Activated gamma-delta T cell treated with Interleukin-2 at 50 U/mL for 16 hours (primary cell): Measurements from ENCODE around the gene SUPT6H.
"Not testable (repeated sequence)": the region's sequence is repeated elsewhere in the genome, so short reads cannot be mapped to it uniquely, and the experiment has no call there.

Experiments used
- DNase-seq: peaks from one replicate; pipeline ENCODE4 v3.0.0-alpha.2; 2020

The SUPT6H gene

DNA sequence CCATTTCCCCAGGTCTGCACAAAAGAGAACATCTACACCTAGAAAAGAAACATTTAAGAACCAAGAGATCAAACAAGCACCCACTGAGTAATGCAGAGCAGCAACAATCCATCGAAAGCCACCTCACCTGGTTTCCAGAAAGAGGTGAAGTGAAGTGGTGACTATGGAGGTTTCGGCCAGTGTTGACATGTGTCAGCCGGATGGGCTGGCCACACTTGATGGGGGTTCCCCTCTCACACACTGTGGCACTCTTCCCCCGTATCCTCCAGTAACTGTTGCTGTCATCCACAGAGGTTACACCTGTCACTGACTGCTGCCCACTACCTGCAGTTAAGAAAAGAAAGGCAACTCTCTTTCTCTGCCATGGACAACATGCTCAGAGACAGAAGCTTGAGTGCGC, 6.8 kb upstream of the SUPT6H start:
- DNase-seq = no peak

DNA sequence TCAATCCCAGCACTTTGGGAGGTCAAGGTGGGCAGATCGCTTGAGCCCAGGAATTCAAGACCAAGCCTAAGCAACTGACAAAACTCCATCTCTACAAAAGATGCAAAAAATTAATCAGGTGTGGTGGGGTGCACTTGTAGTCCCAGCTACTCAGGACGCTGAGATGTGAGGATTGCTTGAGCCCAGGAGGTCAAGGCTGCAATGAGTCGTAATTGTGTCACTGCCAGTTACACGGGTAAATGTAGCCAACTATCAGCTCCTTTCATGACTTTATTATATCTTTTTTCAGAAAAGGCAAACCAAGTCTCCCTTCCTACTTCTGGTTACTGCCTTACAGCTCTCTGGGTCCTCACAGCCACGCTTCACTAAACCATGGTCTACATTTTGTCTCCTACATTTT, 4.2 kb upstream of the SUPT6H start:
- no peak for DNase-seq

DNA sequence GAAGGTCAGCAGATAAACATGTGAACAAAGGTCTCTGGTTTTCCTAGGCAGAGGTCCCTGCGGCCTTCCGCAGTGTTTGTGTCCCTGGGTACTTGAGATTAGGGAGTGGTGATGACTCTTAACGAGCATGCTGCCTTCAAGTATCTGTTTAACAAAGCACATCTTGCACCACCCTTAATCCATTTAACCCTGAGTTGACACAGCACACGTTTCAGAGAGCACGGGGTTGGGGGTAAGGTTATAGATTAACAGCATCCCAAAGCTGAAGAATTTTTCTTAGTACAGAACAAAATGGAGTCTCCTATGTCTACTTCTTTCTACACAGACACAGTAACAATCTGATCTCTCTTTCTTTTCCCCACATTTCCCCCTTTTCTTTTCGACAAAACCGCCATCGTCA, 3.7 kb upstream of the SUPT6H start:
- DNase-seq = not testable (repeated sequence)

DNA sequence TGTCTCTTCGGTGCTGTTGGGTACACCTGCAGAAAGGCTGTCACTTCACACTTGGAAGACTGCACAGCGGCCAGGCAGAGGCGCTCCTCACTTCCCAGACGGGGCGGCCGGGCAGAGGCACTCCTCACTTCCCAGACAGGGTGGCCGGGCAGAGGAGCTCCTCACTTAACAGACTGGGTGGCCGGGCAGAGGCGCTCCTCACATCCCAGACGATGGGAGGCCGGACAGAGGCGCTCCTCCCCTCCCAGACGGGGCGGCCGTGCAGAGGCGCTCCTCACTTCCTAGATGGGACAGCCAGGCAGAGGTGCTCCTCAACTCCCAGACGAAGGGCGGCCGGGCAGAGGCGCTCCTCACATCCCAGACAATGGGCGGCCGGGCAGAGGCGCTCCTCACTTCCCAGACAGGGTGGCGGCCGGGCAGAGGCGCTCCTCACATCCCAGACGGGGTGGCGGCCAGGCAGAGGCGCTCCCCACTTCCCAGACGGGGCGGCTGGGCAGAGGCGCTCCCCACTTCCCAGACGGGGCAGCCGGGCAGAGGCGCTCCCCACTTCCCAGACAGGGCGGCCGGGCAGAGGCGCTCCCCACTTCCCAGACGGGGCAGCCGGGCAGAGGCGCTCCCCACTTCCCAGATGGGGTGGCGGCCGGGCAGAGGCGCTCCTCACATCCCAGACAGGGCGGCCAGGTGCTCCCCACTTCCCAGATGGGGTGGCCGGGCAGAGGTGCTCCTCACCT, 3.1 kb upstream of the SUPT6H start:
- DNase-seq = not testable (repeated sequence)

DNA sequence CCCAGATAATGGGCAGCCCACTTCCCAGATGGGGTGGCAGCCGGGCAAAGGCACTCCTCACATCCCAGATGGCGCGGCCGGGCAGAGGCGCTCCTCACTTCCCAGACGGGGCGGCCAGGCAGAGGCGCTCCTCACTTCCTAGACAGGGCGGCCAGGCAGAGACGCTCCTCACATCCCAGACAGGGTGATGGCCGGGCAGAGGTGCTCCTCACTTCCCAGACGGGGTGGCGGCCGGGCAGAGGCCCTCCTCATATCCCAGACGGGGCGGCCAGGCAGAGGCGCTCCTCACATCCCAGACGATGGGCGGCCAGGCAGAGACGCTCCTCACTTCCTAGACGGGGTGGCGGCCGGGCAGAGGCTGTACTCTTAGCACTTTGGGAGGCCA, 2.5 kb upstream of the SUPT6H start:
- not testable (repeated sequence) for DNase-seq

DNA sequence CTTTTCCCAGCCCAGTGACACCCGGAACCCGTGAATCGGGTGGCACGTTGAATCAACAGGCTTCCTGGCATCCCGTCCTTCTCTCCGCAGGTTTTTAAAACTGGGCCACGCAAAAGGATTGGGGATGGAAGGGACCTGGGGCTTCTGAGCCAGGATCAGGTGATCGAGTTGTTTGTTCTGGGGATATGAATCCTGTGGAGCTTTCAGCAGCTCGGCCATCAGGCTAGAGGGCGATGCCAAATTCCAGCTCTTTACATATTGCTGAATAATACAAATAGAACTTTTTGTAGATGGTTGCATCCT, 473 bp downstream of the SUPT6H start:
- no peak for DNase-seq

DNA sequence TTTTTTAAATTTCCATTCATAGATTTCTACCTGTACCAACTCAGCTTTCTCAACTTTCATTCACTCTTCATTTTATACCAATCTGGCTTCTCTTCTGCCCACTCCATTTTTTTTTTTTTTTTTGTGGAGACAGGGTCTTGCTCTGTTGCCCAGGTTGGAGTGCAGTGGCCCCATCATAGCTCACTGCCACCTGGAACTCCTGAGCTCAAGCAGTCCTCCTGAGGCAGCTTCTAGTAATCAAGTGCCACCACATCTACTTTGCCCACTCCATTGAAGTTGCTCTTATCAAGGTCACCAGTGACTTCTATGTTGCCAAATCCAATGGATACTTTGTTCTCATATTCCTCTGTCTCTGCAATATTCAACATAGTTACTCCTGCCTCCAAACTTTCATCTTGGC, 1.7 kb downstream of the SUPT6H start:
- no peak for DNase-seq

DNA sequence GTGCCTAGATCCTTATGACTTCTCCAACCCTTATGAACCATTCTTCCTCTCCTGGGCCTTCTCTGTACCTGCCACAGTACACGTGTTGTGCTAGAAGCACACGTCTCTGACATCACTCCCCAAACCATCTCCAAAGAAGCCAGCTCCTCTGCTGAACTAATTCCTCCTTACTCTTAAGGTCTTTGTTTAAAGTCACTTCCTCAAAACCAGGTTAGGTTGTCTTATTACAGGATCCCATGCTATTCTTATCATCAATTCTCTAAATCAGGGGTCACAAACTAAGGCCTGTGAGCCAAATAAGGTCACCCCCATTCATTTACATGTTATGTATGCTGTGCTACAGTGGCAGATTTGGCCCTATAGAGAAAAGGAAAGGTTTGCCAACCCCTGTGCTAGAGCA, 4.0 kb downstream of the SUPT6H start:
- DNase-seq = no peak

DNA sequence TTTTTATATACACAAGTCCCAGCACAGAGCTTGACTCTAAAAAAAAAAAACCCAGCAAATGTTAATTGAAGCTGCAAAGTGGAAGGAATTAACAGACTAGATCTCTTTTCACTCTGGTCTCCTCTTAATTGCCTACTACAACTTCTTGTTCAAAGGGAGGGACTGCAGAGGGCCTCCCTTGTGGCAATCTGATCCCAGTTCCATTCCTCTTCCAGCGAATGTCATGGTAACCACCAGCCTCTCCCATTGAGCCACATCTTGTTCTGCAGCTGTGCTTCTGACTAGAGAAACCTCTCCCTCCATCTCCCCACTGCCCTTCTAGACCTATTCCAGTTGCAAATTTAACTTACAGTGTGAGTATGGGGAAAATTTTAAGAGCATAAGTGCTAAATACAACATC, 5.9 kb downstream of the SUPT6H start:
- no peak for DNase-seq

DNA sequence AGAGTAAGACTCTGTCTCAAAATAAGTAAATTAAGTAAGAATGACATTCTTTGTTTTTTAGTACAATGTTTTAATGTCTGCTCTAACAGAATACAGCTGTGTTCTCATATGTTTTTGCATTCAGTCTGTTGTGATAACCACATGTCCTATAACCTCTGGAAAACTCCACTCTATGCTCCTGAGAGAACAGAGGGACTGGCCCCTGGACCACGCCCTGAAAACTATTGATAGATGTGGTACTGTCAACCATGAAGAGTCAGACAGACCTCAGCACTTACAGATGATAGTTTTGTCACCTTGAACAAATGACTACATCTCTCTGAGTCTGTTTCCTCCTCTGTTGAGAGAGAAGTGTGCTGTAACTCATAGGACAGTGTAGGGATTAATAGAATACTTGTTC, 7.9 kb downstream of the SUPT6H start:
- DNase-seq = no peak

DNA sequence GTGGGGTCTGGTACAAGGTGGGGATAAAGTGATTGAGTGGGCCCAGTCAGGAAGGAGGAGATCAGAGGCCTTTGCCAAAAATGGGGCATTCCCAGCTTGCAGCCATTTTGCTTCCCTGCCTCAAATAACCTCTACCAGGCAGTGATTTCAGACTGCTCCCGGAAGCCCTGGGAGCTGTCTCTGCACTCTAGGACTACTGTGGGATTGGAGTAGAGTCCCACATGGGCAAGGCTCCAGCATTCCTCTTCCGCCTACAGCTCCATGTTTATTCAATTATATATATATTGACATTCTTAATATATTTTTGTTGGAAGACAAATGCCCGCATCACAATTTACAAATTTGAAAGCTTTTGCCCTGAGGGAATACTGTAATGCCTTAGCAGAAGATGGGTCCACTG, 13.5 kb downstream of the SUPT6H start:
- DNase-seq = no peak

DNA sequence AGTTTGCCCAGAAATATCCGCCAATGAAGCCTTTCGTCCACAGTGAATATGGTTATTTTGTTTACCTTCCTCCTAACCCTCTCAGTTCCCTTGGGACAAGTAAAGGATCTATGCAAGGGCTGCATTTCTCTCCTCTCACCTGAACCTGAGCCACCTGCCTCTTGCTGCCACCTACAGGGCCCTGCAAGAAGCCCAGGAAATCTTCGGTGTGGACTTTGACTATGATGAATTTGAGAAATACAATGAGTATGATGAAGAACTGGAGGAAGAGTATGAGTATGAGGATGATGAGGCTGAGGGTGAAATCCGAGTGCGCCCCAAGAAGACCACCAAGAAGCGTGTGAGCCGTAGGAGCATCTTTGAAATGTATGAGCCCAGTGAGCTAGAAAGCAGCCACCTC, 14.0 kb downstream of the SUPT6H start:
- no peak for DNase-seq

DNA sequence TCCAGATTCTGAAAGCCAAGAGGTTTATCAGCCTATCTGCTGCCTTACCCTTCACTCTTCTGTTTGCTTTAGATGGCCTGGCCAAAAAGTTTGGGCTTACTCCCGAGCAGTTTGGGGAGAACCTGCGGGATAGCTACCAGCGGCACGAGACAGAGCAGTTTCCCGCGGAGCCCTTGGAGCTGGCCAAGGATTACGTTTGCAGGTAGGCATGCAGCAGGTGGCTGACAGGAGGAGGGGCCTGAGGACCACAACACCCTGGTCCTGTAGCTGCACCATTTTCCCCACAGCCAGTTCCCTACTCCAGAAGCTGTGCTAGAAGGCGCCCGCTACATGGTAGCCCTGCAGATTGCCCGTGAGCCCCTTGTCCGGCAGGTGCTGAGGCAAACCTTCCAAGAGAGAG, 20.6 kb downstream of the SUPT6H start:
- no peak for DNase-seq

DNA sequence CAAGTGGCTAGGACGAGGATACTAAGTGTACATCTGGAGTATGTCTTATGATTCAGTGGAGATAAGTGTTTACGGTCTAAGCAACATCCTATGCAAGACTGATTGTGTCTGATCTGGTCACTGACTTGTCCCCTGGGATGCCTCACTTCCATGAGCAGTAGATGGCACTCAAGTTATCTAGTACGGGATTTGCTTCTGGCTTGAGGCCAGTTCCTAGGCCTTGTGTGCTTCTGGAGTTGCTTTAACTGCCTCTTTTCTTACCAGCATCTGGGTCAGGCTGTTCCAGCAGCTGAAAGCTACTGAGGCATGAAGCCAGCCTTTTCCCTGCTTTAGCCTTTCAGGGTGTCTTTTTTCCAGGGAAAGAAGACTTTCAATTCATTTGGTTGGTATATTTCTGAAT, 23.0 kb downstream of the SUPT6H start:
- DNase-seq = no peak

DNA sequence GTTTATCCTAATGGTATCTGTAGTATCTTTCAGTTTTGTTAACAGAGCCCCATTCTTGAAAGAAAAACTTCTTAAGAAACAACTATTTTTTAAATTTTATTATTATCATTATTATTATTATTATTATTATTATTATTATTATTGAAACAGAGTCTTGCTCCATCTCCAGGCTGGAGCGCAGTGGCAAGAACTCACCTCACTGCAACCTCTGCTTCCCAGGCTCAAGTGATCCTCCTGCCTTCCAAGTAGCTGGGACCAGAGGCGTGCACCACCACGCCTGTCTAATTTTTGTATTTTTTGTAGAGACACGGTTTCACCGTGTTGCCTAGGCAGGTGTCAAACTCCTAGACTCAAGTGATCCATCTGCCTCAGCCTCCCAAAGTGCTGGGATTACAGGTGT, 23.4 kb downstream of the SUPT6H start:
- DNase-seq = no peak

DNA sequence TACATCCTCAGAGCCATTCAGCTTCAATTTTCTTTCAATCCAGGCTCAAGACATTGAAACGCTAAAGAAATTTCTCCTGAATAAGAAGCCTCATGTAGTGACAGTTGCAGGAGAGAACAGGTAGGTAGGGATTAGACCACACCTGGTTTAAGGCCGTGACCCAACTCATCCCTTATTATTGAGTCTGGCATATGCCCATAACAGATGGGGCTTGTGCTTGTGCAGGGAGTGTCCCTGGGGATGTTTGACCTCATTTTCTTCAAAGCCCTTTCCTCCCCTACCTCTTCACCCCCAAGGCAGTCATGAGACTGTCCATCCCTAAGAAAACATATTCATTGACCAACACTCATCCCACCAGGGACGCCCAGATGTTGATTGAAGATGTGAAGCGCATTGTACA, 24.3 kb downstream of the SUPT6H start:
- no peak for DNase-seq

DNA sequence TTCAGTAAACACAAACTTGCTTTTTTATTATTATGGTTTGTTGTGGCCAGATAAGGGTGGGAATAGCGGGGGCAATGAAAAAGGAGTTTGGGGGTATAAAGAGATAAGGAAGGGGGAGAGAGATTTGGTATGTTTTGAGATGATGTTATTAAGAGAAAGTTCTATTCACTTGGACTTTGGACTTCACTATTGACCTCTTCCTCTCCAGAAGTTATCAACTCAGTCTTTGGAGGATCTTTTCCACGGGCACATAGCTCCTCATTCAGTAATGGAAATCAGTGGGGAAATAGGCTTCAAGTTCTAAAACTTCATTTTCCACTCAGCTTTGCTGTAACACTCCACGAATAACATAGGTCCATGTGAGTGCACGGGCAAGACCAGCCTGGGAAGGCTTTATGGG, 26.5 kb downstream of the SUPT6H start:
- no peak for DNase-seq

DNA sequence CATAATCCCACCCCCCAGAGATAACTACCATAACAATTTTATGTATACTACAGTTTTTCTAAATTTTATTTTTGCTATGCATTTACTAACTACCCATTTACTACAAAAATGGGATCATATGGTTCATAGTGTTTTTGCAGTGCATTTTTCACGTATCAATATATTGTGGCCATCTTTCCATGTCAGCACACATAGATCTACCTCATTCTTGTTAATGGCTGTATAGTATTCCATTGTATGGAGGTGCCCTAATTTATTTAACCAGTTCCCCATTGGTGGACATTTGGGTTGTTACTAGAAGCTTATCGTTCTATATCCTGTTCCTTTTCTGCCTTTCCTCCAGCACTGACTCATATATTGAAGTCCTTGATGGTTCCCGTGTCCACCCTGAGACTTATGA, 27.0 kb downstream of the SUPT6H start:
- DNase-seq = no peak

DNA sequence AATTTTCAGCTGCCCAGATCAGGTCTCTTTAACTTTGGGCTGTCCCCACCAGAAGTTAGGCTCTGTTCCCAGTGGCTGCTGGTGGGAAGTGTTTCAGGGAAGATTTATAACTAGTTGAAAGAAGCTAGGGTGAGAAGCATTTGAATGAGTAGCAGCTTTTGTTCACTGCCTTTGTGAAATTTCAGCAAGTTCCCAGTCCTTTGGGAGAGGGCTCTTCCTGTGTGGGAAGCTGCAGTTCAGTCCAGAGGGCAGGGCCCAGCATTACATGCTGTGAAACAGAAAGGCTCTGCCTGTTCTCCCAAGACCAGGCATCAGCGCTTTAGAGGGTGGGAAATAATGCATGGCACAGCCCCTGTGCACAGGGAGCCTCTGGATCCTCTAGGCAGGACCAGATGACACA, 31.9 kb downstream of the SUPT6H start:
- no peak for DNase-seq

DNA sequence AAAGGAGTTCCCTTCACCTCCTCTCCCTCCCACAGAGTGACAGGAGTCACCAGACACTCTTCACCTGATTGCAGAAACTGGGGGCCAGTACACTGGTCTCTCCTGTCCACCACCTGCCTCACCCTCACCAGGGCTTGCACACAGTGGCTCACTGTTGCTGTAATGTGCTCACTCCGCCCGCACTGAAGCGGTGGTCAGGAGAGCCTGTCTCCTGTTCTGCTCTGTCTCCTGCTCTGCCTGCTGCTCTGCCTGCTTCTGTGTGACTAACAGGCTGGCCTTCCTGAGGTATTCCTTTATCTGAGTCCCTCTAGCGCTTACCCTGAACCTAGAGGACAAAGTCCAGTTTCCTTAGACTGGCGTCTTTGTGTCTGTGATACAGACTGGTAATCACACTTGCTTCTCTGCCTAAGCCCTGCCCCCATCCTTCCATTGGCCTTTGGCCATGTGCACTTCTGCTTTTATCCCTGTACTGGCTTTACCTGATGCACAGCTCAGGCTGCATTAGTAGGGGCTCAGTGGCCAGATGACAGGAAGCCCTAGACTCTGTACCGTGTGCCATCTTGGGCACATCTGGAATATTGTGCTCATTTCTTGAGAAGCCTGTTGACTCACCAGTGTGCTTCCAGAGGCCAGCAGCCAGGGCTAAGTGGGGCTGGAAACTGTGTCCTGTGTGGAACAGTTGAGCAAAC, 36.4 kb downstream of the SUPT6H start:
- no peak for DNase-seq

DNA sequence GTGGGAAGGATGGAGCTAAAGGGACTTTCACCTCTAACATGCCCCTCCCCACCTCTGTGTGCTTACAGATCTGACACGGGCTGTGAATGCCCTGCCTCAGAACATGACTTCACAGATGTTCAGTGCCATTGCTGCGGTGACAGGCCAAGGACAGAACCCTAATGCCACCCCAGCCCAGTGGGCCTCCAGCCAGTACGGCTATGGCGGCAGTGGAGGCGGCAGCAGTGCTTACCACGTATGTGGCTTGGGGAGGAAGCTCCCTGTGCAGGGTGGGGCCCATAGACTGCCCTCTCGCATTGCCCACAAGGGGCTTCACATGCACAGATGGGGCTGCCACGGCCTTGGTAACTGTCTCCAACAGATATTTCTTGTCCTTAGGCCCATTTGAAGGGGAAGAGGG, 38.3 kb downstream of the SUPT6H start:
- DNase-seq = no peak

DNA sequence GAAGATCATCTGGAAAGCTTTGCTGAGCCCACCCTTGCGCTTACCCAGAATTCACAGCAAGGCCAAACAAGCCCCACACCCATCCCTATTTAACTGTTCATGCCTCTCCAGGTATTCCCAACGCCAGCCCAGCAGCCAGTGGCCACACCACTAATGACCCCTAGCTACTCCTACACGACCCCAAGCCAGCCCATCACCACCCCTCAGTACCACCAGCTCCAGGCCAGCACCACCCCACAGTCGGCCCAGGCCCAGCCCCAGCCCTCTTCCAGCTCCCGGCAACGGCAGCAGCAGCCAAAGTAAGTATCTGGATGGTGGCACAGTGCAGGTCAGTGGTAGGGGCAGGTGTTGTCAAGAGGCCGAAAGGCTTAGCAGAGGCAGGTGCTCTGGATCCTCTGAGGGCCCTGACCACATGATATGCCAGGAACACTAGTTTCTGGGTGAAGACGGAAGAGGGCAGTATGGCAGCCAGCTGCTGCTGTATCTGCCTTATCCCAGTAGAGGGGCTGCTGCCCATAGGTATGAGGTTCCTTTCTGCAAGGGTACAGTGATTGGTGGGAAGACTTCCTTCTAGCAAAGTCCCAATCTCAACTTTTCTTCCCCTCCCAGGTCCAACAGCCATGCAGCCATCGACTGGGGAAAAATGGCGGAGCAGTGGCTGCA, 39.0 kb downstream of the SUPT6H start:
- DNase-seq = no peak

DNA sequence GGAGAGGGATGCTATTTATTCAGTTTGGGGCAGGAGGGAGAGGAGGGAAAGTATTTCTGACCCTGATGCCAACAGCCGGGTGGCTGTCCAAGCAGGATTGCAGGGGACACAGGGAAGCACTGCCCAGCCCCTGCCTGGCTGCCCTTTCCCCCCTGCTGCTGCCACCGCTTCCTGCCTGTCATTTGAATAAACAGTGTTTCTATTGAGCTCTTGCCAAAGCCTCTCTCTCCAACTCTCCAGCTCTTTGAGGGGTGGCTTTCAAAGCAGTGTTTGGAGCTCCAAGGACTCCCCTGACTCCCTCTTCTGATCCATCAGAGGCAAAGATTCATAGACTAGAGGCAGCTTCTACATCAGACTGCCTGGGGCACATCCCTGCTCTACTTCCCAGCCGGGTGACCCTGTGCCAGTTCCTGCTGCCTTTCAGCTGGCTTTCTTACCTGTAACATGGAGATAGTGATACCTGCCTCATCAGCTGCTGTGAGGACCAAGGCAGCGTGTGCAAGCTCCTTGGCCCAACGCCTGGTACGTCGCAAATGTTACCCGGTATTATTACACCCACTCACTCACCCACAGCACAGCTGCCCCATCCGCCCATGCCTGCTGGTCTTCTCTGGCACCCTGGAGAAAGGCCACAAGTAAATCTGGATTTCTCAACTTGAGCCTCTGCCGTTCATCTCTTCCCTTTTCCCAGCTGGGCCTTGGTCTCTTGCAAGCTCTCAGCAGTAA, 40.2 kb downstream of the SUPT6H start:
- no peak for DNase-seq

DNA sequence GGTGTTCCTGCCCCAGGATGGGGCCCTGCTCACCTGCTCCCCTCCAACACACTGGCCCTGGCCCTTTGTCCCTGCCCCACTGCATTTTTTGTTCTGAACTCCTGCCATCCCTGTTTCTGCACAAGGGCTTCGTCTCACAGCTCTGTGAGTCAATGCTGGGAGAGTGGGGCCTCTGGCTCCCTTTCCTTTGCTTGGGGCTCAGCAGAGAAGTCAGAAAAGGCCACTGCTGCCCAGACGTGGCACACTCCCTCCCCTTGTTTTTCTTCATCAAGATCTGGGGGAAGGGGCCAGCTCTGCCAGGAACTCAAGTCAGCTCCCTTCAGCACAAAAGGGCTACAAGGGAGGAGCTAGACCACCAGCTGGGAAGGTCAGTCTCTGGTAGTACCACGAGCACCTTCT, 40.7 kb downstream of the SUPT6H start:
- no peak for DNase-seq
